Measurements from ENCODE around the gene TSPAN2.

DNA sequence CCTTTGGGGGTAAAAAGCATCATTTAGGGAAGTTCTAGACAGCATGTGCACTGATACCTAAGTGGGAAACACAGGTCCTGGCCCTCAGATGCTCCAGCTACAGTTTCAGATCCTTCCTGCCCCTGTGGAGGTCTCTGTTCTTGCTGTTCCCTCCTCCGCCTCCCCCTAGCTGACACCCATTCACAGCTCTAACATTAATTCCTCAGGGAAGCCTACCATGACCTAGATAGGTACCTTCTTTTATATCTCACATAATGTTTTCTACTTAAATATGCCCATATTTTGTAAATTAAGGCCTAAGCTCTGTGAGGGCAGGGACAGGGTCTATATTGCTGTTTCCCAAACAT is 11.3 kb downstream of the TSPAN2 start:
- TF ChIP-seq, protein P1, sequence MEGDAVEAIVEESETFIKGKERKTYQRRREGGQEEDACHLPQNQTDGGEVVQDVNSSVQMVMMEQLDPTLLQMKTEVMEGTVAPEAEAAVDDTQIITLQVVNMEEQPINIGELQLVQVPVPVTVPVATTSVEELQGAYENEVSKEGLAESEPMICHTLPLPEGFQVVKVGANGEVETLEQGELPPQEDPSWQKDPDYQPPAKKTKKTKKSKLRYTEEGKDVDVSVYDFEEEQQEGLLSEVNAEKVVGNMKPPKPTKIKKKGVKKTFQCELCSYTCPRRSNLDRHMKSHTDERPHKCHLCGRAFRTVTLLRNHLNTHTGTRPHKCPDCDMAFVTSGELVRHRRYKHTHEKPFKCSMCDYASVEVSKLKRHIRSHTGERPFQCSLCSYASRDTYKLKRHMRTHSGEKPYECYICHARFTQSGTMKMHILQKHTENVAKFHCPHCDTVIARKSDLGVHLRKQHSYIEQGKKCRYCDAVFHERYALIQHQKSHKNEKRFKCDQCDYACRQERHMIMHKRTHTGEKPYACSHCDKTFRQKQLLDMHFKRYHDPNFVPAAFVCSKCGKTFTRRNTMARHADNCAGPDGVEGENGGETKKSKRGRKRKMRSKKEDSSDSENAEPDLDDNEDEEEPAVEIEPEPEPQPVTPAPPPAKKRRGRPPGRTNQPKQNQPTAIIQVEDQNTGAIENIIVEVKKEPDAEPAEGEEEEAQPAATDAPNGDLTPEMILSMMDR (IDR thresholded peaks at IDR 0.05; ENCODE audit: poor library complexity), result no peak
- TF ChIP-seq EZH2 (IDR thresholded peaks at IDR 0.05; ENCODE audit: borderline replicate concordance) (no peak), EZH2phosphoT487 (IDR thresholded peaks at IDR 0.05; ENCODE audit: low read depth, severe bottlenecking, unreplicated experiment) (no peak)
